HEK293 (cell line): ENCODE data around the gene MLLT3.

Experiments used
- ZNF146 ChIP-seq: fragments of 450-650 bp; formaldehyde crosslinking; IDR thresholded peaks from 2 replicates; pipeline ENCODE4 v1.5.1; 2016; ENCODE audit warnings: missing biosample characterization, missing genetic modification characterization
- ZNF747 ChIP-seq: fragments of 450-650 bp; formaldehyde crosslinking; IDR thresholded peaks from 2 replicates; pipeline ENCODE4 v1.5.1; 2016; ENCODE audit warnings: missing biosample characterization, missing genetic modification characterization
- TF ChIP-seq, protein P1 (sequence below): fragments of 450-650 bp; formaldehyde crosslinking; IDR thresholded peaks from 2 replicates; pipeline ENCODE4 v1.5.1; 2016; ENCODE audit warnings: missing biosample characterization, missing genetic modification characterization
- TF ChIP-seq, protein P2 (sequence below): fragments of 450-650 bp; formaldehyde crosslinking; IDR thresholded peaks from 2 replicates; pipeline ENCODE4 v1.5.1; 2016; ENCODE audit warnings: missing biosample characterization, missing genetic modification characterization, low read depth

- TF ChIP-seq, protein P1, sequence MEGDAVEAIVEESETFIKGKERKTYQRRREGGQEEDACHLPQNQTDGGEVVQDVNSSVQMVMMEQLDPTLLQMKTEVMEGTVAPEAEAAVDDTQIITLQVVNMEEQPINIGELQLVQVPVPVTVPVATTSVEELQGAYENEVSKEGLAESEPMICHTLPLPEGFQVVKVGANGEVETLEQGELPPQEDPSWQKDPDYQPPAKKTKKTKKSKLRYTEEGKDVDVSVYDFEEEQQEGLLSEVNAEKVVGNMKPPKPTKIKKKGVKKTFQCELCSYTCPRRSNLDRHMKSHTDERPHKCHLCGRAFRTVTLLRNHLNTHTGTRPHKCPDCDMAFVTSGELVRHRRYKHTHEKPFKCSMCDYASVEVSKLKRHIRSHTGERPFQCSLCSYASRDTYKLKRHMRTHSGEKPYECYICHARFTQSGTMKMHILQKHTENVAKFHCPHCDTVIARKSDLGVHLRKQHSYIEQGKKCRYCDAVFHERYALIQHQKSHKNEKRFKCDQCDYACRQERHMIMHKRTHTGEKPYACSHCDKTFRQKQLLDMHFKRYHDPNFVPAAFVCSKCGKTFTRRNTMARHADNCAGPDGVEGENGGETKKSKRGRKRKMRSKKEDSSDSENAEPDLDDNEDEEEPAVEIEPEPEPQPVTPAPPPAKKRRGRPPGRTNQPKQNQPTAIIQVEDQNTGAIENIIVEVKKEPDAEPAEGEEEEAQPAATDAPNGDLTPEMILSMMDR = no peak
- TF ChIP-seq, protein P2, sequence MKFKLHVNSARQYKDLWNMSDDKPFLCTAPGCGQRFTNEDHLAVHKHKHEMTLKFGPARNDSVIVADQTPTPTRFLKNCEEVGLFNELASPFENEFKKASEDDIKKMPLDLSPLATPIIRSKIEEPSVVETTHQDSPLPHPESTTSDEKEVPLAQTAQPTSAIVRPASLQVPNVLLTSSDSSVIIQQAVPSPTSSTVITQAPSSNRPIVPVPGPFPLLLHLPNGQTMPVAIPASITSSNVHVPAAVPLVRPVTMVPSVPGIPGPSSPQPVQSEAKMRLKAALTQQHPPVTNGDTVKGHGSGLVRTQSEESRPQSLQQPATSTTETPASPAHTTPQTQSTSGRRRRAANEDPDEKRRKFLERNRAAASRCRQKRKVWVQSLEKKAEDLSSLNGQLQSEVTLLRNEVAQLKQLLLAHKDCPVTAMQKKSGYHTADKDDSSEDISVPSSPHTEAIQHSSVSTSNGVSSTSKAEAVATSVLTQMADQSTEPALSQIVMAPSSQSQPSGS = no peak
- no peak for TF ChIP-seq ZNF146
- TF ChIP-seq ZNF747 = no peak
Measured at GRCh38 chr9:20598367-20598766, 23.9 kb downstream of the MLLT3 start.
